Motor neuron (in vitro differentiated cells): ENCODE measurements around the gene UGT1A8. TPM values are rescaled to one million over a fixed set of nuclear protein-coding genes. Genes with fewer than 3 reads are reported as not detected.
A peak's percentile ranks its signal among the peaks of the same experiment; 100 is the strongest.
"Not testable (repeated sequence)": the region's sequence is repeated elsewhere in the genome, so short reads cannot be mapped to it uniquely, and the experiment has no call there.

Experiments
- ATAC-seq, 8 experiments: fragments of 200-7000 bp; cut with Tn5 transposase; replicated peaks in 6 of 8; 2 replicates each; pipeline ENCODE4 v1.8.0; 2021; ENCODE audit warnings: mild to moderate bottlenecking in 8 of 8, moderate library complexity in 8 of 8
- H3K27ac ChIP-seq, 2 donors: fragments of 250-450 bp; sonication (Bioruptor Pico); 2 replicates each; pipeline ENCODE4 v1.9.0; 2021; ENCODE audit warnings: antibody characterized with exemption in 2 of 2, mild to moderate bottlenecking in 2 of 2, moderate library complexity in 1 of 2
- H3K4me1 ChIP-seq, 2 donors: fragments of 250-450 bp; sonication (Bioruptor Pico); replicated peaks in 1 of 2; 2 replicates each; pipeline ENCODE4 v1.6.1; 2021; ENCODE audit warnings: antibody characterized with exemption in 2 of 2, mild to moderate bottlenecking in 2 of 2, moderate library complexity in 1 of 2
- H3K4me3 ChIP-seq, 5 donors: fragments of 250-450 bp; sonication (Bioruptor Pico); 2 replicates each; pipeline ENCODE4 v1.9.0; 2021; ENCODE audit warnings: antibody characterized with exemption in 5 of 5, mild to moderate bottlenecking in 5 of 5, moderate library complexity in 4 of 5
- WGBS, 10 experiments: fragments of 450-650 bp; shearing (Covaris generic); methylation state at CpG; one replicate each; pipeline ENCODE4 v1.0.0; 2022; 5-methylcytosine and 5-hydroxymethylcytosine counted together
- in situ Hi-C, 9 experiments: fragments of 400-800 bp; cut with MboI; loops; one replicate each; pipeline ENCODE4 v1.15.0; 2021; ENCODE audit warnings: low sequenced_read_pairs in 9 of 9, low pct_unique_long_range_greater_than_20kb in 2 of 9; ENCODE audit not compliant: unreplicated experiment in 9 of 9
- total RNA-seq, 8 experiments: library from RNA; unstranded; fragments of 300-600 nt; gene quantifications; 2 replicates each; pipeline versions ENCODE4 v1.2.3 to v1.2.4, GENCODE V29; 2022

Gene UGT1A8
- total RNA-seq, 8 experiments from 2014 or later, result 0.09 to 1.4 (median 0.27) TPM; not detected in 5

DNA sequence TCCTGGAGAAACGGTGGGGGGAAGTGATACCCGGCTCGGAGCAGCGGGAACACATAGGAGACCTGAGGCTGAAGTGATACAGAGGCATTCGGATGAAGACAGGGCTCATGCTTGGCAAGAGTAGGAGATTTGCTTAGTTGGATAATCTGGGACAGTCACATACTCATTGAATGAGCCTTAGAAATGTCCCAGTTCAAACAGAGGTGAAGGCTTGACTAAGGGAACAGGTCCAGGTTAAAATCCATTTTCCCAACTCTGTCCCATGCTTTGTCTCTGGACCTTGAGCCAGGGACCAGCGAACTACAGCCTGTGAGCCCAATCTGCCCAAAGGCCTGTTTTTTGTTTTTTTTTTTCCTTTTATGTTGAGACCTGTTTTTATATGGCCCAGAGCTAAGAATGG lies 76.5 kb downstream of the UGT1A8 start:
- Histone ChIP-seq H3K27ac (no peak overlapping the region), H3K4me1 (peaks cover 4% of the 10 kb centered on the region in 2 donors), H3K4me3 (no peak overlapping the region)
- WGBS, 10 experiments, result 34 to 98% (median 87%) methylated on average over 1 to 6 of the region's 6 CpGs; no CpG with 5 or more reads in 3 of the 10 experiments
- in situ Hi-C loops, result no loop called here
- no peak for ATAC-seq

DNA sequence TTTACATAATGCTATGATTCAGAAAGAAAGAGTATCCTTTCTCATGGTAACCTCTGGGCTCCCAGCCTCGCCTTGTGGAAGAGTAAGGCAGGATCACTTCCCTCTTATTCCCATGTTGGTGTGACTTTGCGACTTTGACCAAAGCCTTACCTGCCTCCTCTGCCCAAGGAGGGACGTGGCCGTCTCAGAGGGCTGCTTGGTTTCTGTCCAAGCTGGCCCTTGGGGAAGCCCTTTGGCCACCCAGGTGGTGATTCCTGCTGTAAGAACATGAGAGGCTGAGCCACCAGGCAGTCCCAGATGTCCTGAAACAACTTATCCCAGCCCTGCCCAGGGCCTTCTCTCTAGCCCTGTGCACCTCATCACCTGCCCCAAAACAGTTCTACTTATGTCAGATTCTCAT lies 81.3 kb downstream of the UGT1A8 start:
- in situ Hi-C loops, result no loop called here
- ATAC-seq, result no peak
- 30 to 100% (median 93%) methylated on average over 1 to 3 of the region's 4 CpGs; no CpG with 5 or more reads in 3 of the 10 experiments for WGBS, 10 experiments

GRCh38 chr2:233699424-233700027 lies 82.1 kb downstream of the UGT1A8 start:
- Histone ChIP-seq H3K4me1 (peaks cover 0 to 4% of the 10 kb centered on the region in 2 donors), H3K27ac (no peak overlapping the region), H3K4me3 (no peak overlapping the region)
- in situ Hi-C loops, result loop anchor here in 2 of 9 experiments (25.0 kb wide), 2 partner anchors 162 to 237 kb away; no protein-coding TSS in a partner anchor
- 60 to 93% (median 77%) methylated on average over 1 to 7 of the region's 8 CpGs; no CpG with 5 or more reads in 3 of the 10 experiments for WGBS, 10 experiments
- ATAC-seq, result no peak

More for the DNA sequence above, 81.3 kb downstream of the UGT1A8 start:
- H3K4me1 ChIP-seq, result peaks cover 0 to 4% of the 10 kb centered on the region in 2 donors
- no peak overlapping the region for H3K4me3 ChIP-seq
- no peak overlapping the region for H3K27ac ChIP-seq

DNA sequence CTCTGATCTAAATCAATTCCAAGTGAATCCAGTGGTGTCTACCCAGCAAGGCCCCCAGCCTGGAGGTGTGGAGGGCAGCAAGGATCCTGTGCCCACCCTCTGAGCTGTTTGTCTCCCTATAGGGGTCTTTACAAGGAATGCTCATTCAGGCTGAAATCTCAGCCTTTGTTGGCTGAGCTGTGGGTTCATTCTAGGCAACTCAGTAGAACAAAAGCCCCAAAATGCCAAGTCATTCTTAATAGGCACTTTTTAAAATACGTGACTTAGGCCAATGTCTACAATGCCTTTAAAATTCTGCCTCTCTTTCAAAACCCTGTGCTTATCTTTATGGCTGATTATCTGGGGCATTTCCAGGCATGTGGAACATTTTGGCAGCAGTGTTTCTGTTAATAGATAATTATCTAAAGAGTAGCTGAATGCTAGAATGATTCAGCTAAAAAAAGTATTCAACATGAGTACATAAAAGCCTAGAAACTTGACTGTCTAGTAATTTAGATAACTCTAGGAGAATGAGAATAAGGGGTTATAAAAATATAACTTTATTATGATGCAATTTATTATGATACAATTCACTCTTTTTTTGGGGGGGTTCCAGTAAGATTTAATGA lies 82.7 kb downstream of the UGT1A8 start:
- in situ Hi-C loops, result loop anchor here in 2 of 9 experiments (25.0 kb wide), 2 partner anchors 163 to 238 kb away; no protein-coding TSS in a partner anchor
- ATAC-seq, result peak in 5 of 8 experiments; percentile 24 to 52 (median 45)
- H3K27ac ChIP-seq, result no peak overlapping the region

DNA sequence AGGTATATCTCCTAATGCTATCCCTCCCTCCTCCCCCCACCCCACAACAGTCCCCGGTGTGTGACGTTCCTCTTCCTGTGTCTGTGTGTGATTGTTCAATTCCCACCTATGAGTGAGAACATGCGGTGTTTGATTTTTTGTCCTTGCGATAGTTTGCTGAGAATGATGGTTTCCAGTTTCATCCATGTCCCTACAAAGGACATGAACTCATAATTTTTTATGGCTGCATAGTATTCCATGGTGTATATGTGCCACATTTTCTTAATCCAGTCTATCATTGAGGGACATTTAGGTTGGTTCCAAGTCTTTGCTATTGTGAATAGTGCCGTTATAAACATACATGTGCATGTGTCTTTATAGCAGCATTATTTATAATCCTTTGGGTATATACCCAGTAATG lies 83.4 kb downstream of the UGT1A8 start:
- WGBS, 10 experiments, result 90 to 100% (median 100%) methylated on average over 1 to 2 of the region's 5 CpGs; no CpG with 5 or more reads in 5 of the 10 experiments
- H3K4me3 ChIP-seq, ATAC-seq, H3K4me1 ChIP-seq, H3K27ac ChIP-seq: not testable (repeated sequence)
- in situ Hi-C loops, result loop anchor here in 2 of 9 experiments (25.0 kb wide), 2 partner anchors 164 to 239 kb away; no protein-coding TSS in a partner anchor

More for the DNA sequence above, 82.7 kb downstream of the UGT1A8 start:
- Histone ChIP-seq H3K4me1 (peaks cover 0 to 4% of the 10 kb centered on the region in 2 donors), H3K4me3 (no peak overlapping the region)
- 0 to 40% (median 17%) methylated on average over 1 of the region's 1 CpG; no CpG with 5 or more reads in 5 of the 10 experiments for WGBS, 10 experiments

DNA sequence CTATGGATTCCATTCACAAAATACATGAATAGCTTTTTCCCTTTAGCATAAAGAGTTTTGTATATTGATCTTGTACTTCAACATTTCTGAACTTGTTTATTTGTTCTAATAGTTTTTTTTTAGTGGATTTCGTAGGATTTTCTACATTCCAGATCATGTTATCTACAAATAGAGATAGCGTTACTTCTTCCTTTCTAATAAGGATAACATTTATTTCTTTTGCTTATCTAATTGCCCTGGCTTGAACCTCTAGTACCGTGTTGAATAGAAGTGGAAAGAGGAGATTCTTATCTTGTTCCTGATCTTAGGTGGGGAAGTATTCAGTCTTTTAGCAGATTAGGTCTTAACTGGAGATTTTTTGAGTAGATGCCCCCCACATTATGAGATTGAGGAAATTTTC lies 84.8 kb downstream of the UGT1A8 start:
- no peak overlapping the region for H3K4me3 ChIP-seq
- in situ Hi-C loops, result loop anchor here in 2 of 9 experiments (25.0 kb wide), 2 partner anchors 165 to 240 kb away; no protein-coding TSS in a partner anchor
- no peak overlapping the region for H3K27ac ChIP-seq
- WGBS, 10 experiments, result 56 to 97% (median 89%) methylated on average over 2 to 3 of the region's 3 CpGs
- H3K4me1 ChIP-seq, result peaks cover 0 to 4% of the 10 kb centered on the region in 2 donors
- ATAC-seq, result no peak

DNA sequence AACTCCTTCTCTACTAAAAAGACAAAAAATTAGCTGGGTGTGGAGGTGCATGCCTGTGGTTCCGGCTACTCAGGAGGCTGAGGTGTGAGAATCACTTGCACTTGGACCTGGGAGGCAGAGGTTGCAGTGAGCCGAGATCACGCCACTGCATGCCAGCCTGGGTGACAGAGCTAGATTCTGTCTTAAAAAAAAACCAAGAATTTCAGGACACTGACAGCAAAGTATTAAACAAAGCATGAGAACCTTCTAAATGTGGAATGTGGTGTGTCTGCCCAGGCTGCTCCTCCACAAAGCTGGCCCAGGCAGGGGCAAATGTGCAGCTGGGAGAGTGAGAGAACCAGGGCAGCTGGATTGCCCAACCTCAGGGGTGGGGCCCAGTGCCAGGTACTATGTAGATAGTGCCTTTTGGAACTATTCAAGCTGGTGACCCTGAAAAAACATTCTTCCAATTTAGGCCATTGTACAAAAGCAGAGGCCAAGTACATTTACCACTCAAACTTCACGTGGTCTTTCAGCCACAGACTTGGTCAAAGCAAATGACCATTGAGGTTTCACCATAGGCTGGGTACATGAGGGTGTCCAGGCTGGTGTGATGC lies 88.6 kb downstream of the UGT1A8 start:
- ATAC-seq, result no peak
- WGBS, 10 experiments, result 53 to 100% (median 91%) methylated on average over 1 to 4 of the region's 4 CpGs; no CpG with 5 or more reads in 3 of the 10 experiments

GRCh38 chr2:233706720-233707119 lies 89.3 kb downstream of the UGT1A8 start:
- H3K4me3 ChIP-seq, result no peak overlapping the region
- no peaks in the 10 kb centered on the region for H3K4me1 ChIP-seq
- in situ Hi-C loops, result loop anchor here in 2 of 9 experiments (25.0 kb wide), 2 partner anchors 169 to 244 kb away; no protein-coding TSS in a partner anchor
- ATAC-seq, result no peak
- H3K27ac ChIP-seq, result no peak overlapping the region
- WGBS, 10 experiments, result 43 to 80% (median 60%) methylated on average over 1 of the region's 1 CpG; no CpG with 5 or more reads in 7 of the 10 experiments

More for the DNA sequence above, 88.6 kb downstream of the UGT1A8 start:
- Histone ChIP-seq H3K27ac (no peak overlapping the region), H3K4me3 (no peak overlapping the region), H3K4me1 (no peaks in the 10 kb centered on the region)
- in situ Hi-C loops, result loop anchor here in 2 of 9 experiments (25.0 kb wide), 2 partner anchors 169 to 244 kb away; no protein-coding TSS in a partner anchor

GRCh38 chr2:233707940-233708644 lies 90.7 kb downstream of the UGT1A8 start:
- H3K4me1 ChIP-seq, result no peaks in the 10 kb centered on the region
- peak in 4 of 8 experiments; percentile 70 to 88 (median 83) for ATAC-seq
- H3K27ac ChIP-seq, result no peak overlapping the region
- WGBS, 10 experiments, result 7 to 89% (median 82%) methylated on average over 3 to 9 of the region's 10 CpGs
- in situ Hi-C loops, result loop anchor here in 2 of 9 experiments (25.0 kb wide), 2 partner anchors 171 to 246 kb away; no protein-coding TSS in a partner anchor
- no peak overlapping the region for H3K4me3 ChIP-seq

DNA sequence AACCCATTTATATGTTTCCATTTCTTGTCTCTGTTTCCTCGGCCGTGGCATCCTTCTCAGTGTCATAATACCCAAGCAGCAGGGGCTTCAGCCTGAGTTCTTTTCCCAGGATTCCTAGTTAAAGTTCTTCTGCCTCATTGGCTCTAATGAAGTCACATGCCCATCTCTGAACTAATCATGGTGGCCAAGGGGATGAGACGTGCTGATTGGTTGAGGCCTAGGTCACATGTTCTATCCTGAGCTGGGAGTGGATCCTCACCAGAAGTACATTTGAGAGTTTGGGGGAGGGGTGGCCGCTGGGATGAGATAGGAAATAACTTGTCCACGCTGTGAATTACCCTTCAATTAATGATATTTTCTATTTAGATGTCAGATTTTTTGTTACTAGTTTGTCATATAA lies 91.5 kb downstream of the UGT1A8 start:
- H3K4me1 ChIP-seq, result no peaks in the 10 kb centered on the region
- 42 to 100% (median 93%) methylated on average over 1 to 5 of the region's 5 CpGs; no CpG with 5 or more reads in 3 of the 10 experiments for WGBS, 10 experiments
- H3K4me3 ChIP-seq, result no peak overlapping the region
- no peak overlapping the region for H3K27ac ChIP-seq
- in situ Hi-C loops, result loop anchor here in 2 of 9 experiments (25.0 kb wide), 2 partner anchors 172 to 247 kb away; no protein-coding TSS in a partner anchor
- no peak for ATAC-seq

GRCh38 chr2:233711312-233712008 lies 94.0 kb downstream of the UGT1A8 start:
- H3K4me1 ChIP-seq, result no peaks in the 10 kb centered on the region
- in situ Hi-C loops, result loop anchor here in 2 of 9 experiments (25.0 kb wide), 2 partner anchors 174 to 249 kb away; no protein-coding TSS in a partner anchor
- H3K4me3 ChIP-seq, result no peak overlapping the region
- WGBS, 10 experiments, result 5 to 100% (median 41%) methylated on average over 1 to 7 of the region's 11 CpGs; no CpG with 5 or more reads in 2 of the 10 experiments
- ATAC-seq, result peak; percentile 44 to 94 (median 76)
- no peak overlapping the region for H3K27ac ChIP-seq
